OCI-LY1 (cell line): ENCODE measurements around the gene PRELID1.

ENCODE experiments used
- H2AFZ ChIP-seq: fragments of 200-600 bp; sonication (generic), shearing (Covaris generic); 2 replicates; pipeline ENCODE4 v1.6.0; 2014; ENCODE audit warnings: antibody characterized with exemption, mild to moderate bottlenecking, low read length
- H3F3A ChIP-seq: fragments of 200-600 bp; sonication (generic), shearing (Covaris generic); 2 replicates; pipeline ENCODE4 v1.6.0; 2014; ENCODE audit warnings: mild to moderate bottlenecking, antibody characterized with exemption, low read length, moderate library complexity; ENCODE audit not compliant: insufficient read depth
- H3K27ac ChIP-seq: fragments of 200-600 bp; sonication (generic); 2 replicates; pipeline ENCODE4 v1.5.1; 2014; ENCODE audit warnings: low read length, mixed run types, mild to moderate bottlenecking, low read depth; ENCODE audit not compliant: poor library complexity, severe bottlenecking
- H3K27me3 ChIP-seq: fragments of 200-600 bp; sonication (generic); 2 replicates; pipeline ENCODE4 v1.6.0; 2014; ENCODE audit warnings: antibody characterized with exemption, mild to moderate bottlenecking, low read length, moderate library complexity; ENCODE audit not compliant: insufficient read depth
- H3K36me3 ChIP-seq: fragments of 200-600 bp; sonication (generic); 2 replicates; pipeline ENCODE4 v1.6.1; 2014; ENCODE audit warnings: mild to moderate bottlenecking, antibody characterized with exemption, low read length, moderate library complexity, mixed read lengths; ENCODE audit not compliant: insufficient read depth
- H3K4me1 ChIP-seq: fragments of 200-600 bp; sonication (generic); 2 replicates; pipeline ENCODE4 v1.5.1; 2014; ENCODE audit warnings: mild to moderate bottlenecking, low read length, moderate library complexity; ENCODE audit not compliant: insufficient read depth, severe bottlenecking
- H3K4me2 ChIP-seq: fragments of 200-600 bp; sonication (generic), shearing (Covaris generic); 2 replicates; pipeline ENCODE4 v1.6.1; 2014; ENCODE audit warnings: low read length
- H3K4me3 ChIP-seq: fragments of 200-600 bp; sonication (generic); 2 replicates; pipeline ENCODE4 v1.5.1; 2014; ENCODE audit warnings: low read length, low read depth, mild to moderate bottlenecking, mixed read lengths; ENCODE audit not compliant: poor library complexity, severe bottlenecking
- H3K79me2 ChIP-seq: fragments of 200-600 bp; shearing (Covaris generic); 2 replicates; pipeline ENCODE4 v1.6.1; 2016; ENCODE audit warnings: mixed run types, low read length, mixed read lengths; ENCODE audit not compliant: insufficient read depth
- H3K9ac ChIP-seq: fragments of 200-600 bp; sonication (generic), shearing (Covaris generic); 2 replicates; pipeline ENCODE4 v1.6.1; 2014; ENCODE audit warnings: mild to moderate bottlenecking, low read length, mixed read lengths
- H3K9me2 ChIP-seq: fragments of 200-600 bp; sonication (generic), shearing (Covaris generic); 2 replicates; pipeline ENCODE4 v1.6.1; 2014; ENCODE audit warnings: low read depth, mild to moderate bottlenecking, low read length, mixed read lengths
- H3K9me3 ChIP-seq: fragments of 200-600 bp; shearing (Covaris generic); 2 replicates; pipeline ENCODE4 v1.6.1; 2014; ENCODE audit warnings: low read length, mixed read lengths
- H4K20me1 ChIP-seq: fragments of 200-600 bp; sonication (generic), shearing (Covaris generic); 2 replicates; pipeline ENCODE4 v1.6.0; 2016; ENCODE audit warnings: mild to moderate bottlenecking, low read length; ENCODE audit not compliant: insufficient read depth
- EZH2 ChIP-seq: fragments of 200-600 bp; sonication (generic), shearing (Covaris generic); IDR thresholded peaks from 2 replicates; pipeline ENCODE4 v1.8.0; 2017; ENCODE audit warnings: borderline replicate concordance, mixed run types, mild to moderate bottlenecking, antibody characterized with exemption, low read length, moderate library complexity, mixed read lengths
- TF ChIP-seq, protein P1 (sequence below): fragments of 200-600 bp; sonication (generic), shearing (Covaris generic); IDR thresholded peaks from 2 replicates; pipeline ENCODE4 v1.5.1; 2017; ENCODE audit warnings: mild to moderate bottlenecking, antibody characterized with exemption, low read length, moderate library complexity, mixed read lengths

Gene PRELID1

GRCh38 chr5:177332031-177332895 is 28.7 kb downstream of the PRELID1 start:
- Histone ChIP-seq H3K4me1 (no peaks in the 10 kb centered on the region), H3K79me2 (no peaks in the 10 kb centered on the region), H4K20me1 (no peaks in the 10 kb centered on the region), H3K9ac (no peak overlapping the region), H3K36me3 (peaks cover 71% of the 10 kb centered on the region), H3K9me3 (no peaks in the 10 kb centered on the region), H3F3A (no peaks in the 10 kb centered on the region), H3K4me2 (no peak overlapping the region), H3K4me3 (no peak overlapping the region), H3K27ac (no peak overlapping the region), H2AFZ (no peak overlapping the region), H3K27me3 (no peaks in the 10 kb centered on the region), H3K9me2 (no peaks in the 10 kb centered on the region)
- TF ChIP-seq, protein P1, sequence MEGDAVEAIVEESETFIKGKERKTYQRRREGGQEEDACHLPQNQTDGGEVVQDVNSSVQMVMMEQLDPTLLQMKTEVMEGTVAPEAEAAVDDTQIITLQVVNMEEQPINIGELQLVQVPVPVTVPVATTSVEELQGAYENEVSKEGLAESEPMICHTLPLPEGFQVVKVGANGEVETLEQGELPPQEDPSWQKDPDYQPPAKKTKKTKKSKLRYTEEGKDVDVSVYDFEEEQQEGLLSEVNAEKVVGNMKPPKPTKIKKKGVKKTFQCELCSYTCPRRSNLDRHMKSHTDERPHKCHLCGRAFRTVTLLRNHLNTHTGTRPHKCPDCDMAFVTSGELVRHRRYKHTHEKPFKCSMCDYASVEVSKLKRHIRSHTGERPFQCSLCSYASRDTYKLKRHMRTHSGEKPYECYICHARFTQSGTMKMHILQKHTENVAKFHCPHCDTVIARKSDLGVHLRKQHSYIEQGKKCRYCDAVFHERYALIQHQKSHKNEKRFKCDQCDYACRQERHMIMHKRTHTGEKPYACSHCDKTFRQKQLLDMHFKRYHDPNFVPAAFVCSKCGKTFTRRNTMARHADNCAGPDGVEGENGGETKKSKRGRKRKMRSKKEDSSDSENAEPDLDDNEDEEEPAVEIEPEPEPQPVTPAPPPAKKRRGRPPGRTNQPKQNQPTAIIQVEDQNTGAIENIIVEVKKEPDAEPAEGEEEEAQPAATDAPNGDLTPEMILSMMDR, result no peak
- TF ChIP-seq EZH2, result no peak

GRCh38 chr5:177332896-177333260 is 29.3 kb downstream of the PRELID1 start:
- no peaks in the 10 kb centered on the region for H3K4me1 ChIP-seq
- H3K4me3 ChIP-seq, result no peak overlapping the region
- no peaks in the 10 kb centered on the region for H3F3A ChIP-seq
- H2AFZ ChIP-seq, result no peak overlapping the region
- no peaks in the 10 kb centered on the region for H4K20me1 ChIP-seq
- H3K27me3 ChIP-seq, result no peaks in the 10 kb centered on the region
- H3K27ac ChIP-seq, result no peak overlapping the region
- H3K4me2 ChIP-seq, result no peak overlapping the region
- H3K9ac ChIP-seq, result no peak overlapping the region
- no peak for TF ChIP-seq EZH2
- TF ChIP-seq, protein P1, result no peak
- peaks cover 72% of the 10 kb centered on the region for H3K36me3 ChIP-seq
- H3K79me2 ChIP-seq, result no peaks in the 10 kb centered on the region
- no peaks in the 10 kb centered on the region for H3K9me2 ChIP-seq
- no peaks in the 10 kb centered on the region for H3K9me3 ChIP-seq

- no peaks in the 10 kb centered on the region for H3K4me1 ChIP-seq
- no peaks in the 10 kb centered on the region for H3K9me3 ChIP-seq
- H3K4me2 ChIP-seq, result no peak overlapping the region
- TF ChIP-seq, protein P1, result no peak
- TF ChIP-seq EZH2, result no peak
- H3K4me3 ChIP-seq, result no peak overlapping the region
- peaks cover 79% of the 10 kb centered on the region for H3K36me3 ChIP-seq
- H2AFZ ChIP-seq, result no peak overlapping the region
- no peak overlapping the region for H3K27ac ChIP-seq
- H3K27me3 ChIP-seq, result no peaks in the 10 kb centered on the region
- H3K79me2 ChIP-seq, result no peaks in the 10 kb centered on the region
- no peaks in the 10 kb centered on the region for H3F3A ChIP-seq
- H4K20me1 ChIP-seq, result no peaks in the 10 kb centered on the region
- no peak overlapping the region for H3K9ac ChIP-seq
- no peaks in the 10 kb centered on the region for H3K9me2 ChIP-seq
Observed at GRCh38 chr5:177333420-177334154, 30.0 kb downstream of the PRELID1 start.
